ENCODE results near the gene ANXA10.

DNA sequence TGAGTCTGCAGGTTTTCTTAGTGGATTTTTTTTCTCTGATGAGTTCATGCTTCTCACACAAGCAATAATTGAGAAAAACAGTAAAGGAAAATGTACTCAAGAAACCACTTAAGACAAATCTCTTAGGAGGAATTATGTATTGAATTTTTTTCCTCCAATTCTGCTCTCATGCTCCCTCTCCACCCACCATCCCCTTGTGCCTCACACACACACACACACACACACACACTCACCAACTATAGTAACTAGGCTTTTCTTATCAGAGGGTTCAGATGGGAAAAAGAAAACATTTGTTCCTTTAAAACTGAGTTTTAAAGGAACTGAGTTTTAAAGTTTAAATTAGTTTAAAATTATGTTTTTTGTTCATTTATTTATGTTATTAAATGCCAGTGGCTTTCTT, 47.0 kb upstream of the ANXA10 start:
- TF ChIP-seq ELF4 (IDR thresholded peaks at IDR 0.05) (no peak), BHLHE40 (IDR thresholded peaks at IDR 0.05; ENCODE audit: borderline replicate concordance) (no peak), ZNF384 (IDR thresholded peaks at IDR 0.05) (no peak), LEF1 (IDR thresholded peaks at IDR 0.05; ENCODE audit: borderline replicate concordance) (no peak), SP1 (IDR thresholded peaks at IDR 0.05) (no peak), FOXA1 (IDR thresholded peaks at IDR 0.05) (no peak), L3MBTL2 (conservative IDR thresholded peaks at IDR 0.05) (no peak)
- TF ChIP-seq, protein P1, sequence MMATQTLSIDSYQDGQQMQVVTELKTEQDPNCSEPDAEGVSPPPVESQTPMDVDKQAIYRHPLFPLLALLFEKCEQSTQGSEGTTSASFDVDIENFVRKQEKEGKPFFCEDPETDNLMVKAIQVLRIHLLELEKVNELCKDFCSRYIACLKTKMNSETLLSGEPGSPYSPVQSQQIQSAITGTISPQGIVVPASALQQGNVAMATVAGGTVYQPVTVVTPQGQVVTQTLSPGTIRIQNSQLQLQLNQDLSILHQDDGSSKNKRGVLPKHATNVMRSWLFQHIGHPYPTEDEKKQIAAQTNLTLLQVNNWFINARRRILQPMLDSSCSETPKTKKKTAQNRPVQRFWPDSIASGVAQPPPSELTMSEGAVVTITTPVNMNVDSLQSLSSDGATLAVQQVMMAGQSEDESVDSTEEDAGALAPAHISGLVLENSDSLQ (IDR thresholded peaks at IDR 0.05), result no peak
